NCI-H1694 (cell line): Measurements from ENCODE around the gene ZFHX2.

Experiments used
- DNase-seq: peaks from one replicate; lab custom pipeline; 2025; lab: John Stamatoyannopoulos, UW

Gene ZFHX2

GRCh38 chr14:23518709-23519108 lies 32.9 kb downstream of the ZFHX2 start:
- no peak for DNase-seq

- DNase-seq, result peak; percentile 47
Measured at GRCh38 chr14:23517650-23518326, 33.8 kb downstream of the ZFHX2 start.

GRCh38 chr14:23514644-23514957 lies 37.0 kb downstream of the ZFHX2 start:
- peak; percentile 94 for DNase-seq

GRCh38 chr14:23513818-23514643 lies 37.5 kb downstream of the ZFHX2 start:
- peak; percentile 89 for DNase-seq

- DNase-seq, result peak; percentile 97
Measured at GRCh38 chr14:23513005-23513817, 38.4 kb downstream of the ZFHX2 start.

- DNase-seq, result peak; percentile 93
Measured at GRCh38 chr14:23512156-23512555, 39.4 kb downstream of the ZFHX2 start.

GRCh38 chr14:23494223-23494622 lies 57.3 kb downstream of the ZFHX2 start:
- DNase-seq, result no peak

GRCh38 chr14:23492618-23493272 lies 58.8 kb downstream of the ZFHX2 start:
- DNase-seq, result no peak

GRCh38 chr14:23487216-23487615 lies 64.3 kb downstream of the ZFHX2 start:
- DNase-seq, result peak; percentile 91

GRCh38 chr14:23486036-23486435 lies 65.5 kb downstream of the ZFHX2 start:
- DNase-seq, result no peak

- no peak for DNase-seq
Measured at GRCh38 chr14:23485326-23485725, 66.2 kb downstream of the ZFHX2 start.

GRCh38 chr14:23483236-23483854 lies 68.2 kb downstream of the ZFHX2 start:
- peak; percentile 97 for DNase-seq

GRCh38 chr14:23482823-23483148 lies 68.8 kb downstream of the ZFHX2 start:
- DNase-seq, result no peak

- peak; percentile 66 for DNase-seq
Measured at GRCh38 chr14:23481979-23482822, 69.4 kb downstream of the ZFHX2 start.

GRCh38 chr14:23481362-23481970 lies 70.1 kb downstream of the ZFHX2 start:
- no peak for DNase-seq

GRCh38 chr14:23478109-23478759 lies 73.3 kb downstream of the ZFHX2 start:
- DNase-seq, result peak; percentile 81

GRCh38 chr14:23470947-23471346 lies 80.6 kb downstream of the ZFHX2 start:
- no peak for DNase-seq
